ENCODE results near the gene CDK10. TPM values are rescaled to one million over a fixed set of nuclear protein-coding genes. Genes with fewer than 3 reads are reported as not detected.
A peak's percentile ranks its signal among the peaks of the same experiment; 100 is the strongest.
"Not testable (repeated sequence)": the region's sequence is repeated elsewhere in the genome, so short reads cannot be mapped to it uniquely, and the experiment has no call there.

Gene CDK10
- total and polyA plus RNA-seq, 8 donors: 33.7 to 253 (median 59.4) TPM

DNA sequence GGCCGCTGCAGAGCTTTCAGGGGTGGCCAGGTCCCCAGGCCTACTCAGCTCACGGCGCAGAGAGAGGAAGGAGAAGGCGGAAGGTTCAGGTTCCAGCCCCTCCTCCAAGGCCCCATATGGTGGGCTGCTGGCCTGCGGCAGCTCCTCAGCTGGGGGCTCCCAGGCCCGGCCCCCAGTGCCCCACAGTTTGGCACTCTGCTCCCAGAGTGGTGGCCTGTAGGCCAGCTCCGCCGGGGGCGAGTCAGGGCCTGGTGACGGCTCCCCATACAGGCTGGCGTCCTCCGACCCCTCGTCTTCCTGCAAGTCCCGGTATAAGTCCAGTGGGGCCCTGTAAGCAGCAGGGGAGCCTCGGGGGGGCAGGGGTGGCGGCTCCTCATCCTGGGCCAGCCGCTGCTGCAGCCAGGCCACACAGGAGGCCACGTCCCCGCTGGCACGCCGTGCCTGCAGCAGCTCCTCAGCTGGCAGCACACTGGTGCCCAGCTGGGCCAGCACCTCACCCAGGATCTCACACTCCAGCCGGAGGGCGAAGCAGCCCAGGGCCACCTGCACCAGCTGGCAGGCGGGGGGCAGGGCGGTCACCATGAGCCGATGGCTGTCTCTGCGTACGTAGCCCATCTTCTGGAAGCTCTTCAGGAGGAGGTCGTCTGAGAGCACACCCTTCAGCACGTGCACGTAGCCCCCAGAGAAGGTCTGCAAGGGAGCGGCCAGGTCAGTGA lies 11.3 kb downstream of the CDK10 start:
- WGBS, 2 donors: 89 to 90% methylated on average over 31 to 32 of the region's 32 CpGs
- H3K36me3 ChIP-seq: peaks cover 0 to 18% (median 18%) of the 10 kb centered on the region in 3 donors
- TF ChIP-seq, protein P1, sequence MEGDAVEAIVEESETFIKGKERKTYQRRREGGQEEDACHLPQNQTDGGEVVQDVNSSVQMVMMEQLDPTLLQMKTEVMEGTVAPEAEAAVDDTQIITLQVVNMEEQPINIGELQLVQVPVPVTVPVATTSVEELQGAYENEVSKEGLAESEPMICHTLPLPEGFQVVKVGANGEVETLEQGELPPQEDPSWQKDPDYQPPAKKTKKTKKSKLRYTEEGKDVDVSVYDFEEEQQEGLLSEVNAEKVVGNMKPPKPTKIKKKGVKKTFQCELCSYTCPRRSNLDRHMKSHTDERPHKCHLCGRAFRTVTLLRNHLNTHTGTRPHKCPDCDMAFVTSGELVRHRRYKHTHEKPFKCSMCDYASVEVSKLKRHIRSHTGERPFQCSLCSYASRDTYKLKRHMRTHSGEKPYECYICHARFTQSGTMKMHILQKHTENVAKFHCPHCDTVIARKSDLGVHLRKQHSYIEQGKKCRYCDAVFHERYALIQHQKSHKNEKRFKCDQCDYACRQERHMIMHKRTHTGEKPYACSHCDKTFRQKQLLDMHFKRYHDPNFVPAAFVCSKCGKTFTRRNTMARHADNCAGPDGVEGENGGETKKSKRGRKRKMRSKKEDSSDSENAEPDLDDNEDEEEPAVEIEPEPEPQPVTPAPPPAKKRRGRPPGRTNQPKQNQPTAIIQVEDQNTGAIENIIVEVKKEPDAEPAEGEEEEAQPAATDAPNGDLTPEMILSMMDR (IDR thresholded peaks at IDR 0.05): no peak
- ATAC-seq: no peak
- peaks cover 0 to 9% (median 7%) of the 10 kb centered on the region in 3 donors for H3K4me1 ChIP-seq
- no peak overlapping the region for H3K4me3 ChIP-seq
- H3K27me3 ChIP-seq: no peaks in the 10 kb centered on the region
- DNase-seq: peak in 2 of 6 donors; percentile 55 to 84
- H3K9me3 ChIP-seq: no peaks in the 10 kb centered on the region
- FAIRE-seq: no peak
- no peak overlapping the region for H3K27ac ChIP-seq
- intact Hi-C loops (cut with DNase I): no loop called here

DNA sequence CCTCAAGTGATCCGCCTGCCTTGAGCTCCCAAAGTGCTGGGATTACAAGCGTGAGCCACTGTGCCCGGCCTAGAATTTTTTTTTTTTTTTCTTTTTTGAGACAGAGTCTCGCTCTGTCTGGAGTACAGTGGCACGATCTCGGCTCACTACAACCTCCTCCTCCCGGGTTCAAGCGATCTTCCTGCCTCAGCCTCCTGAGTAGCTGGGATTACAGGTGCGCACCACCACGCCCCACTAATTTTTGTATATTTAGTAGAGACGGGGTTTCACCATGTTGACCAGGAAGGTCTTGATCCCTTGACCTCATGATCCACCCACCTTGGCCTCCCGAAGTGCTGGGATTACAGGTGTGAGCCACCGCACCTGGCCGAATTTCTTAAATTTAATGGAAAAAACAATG lies 12.2 kb downstream of the CDK10 start:
- H3K9me3 ChIP-seq; H3K4me1 ChIP-seq; ATAC-seq; H3K4me3 ChIP-seq; H3K27me3 ChIP-seq; H3K36me3 ChIP-seq; FAIRE-seq; H3K27ac ChIP-seq; intact Hi-C loops (cut with DNase I): not testable (repeated sequence)
- WGBS, 2 donors: 96 to 97% methylated on average over 14 of the region's 14 CpGs
- peak in 1 of 6 donors; percentile 9 for DNase-seq

DNA sequence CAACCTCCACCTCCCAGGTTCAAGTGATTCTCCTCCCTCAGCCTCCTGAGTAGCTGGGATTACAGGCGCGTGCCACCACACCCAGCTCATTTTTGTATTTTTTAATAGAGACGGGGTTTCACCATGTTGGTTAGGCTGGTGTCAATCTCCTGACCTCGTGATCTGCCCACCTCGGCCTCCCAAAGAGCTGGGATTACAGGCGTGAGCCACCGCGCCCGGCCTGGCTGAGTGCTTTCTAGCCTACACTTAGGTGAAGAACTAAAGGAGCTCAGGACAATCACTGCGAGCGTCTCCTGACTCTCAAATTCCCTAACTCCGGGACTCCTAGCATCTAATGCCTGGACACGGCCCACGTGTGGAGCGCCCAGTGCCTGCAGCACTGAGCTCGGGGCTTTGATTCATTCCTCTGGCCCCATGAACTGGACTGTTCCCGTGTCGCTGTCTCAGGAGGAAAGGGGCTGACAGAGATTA lies 13.2 kb downstream of the CDK10 start:
- FAIRE-seq; H3K4me3 ChIP-seq; ATAC-seq; intact Hi-C loops (cut with DNase I); H3K4me1 ChIP-seq; H3K36me3 ChIP-seq; H3K9me3 ChIP-seq; DNase-seq; H3K27me3 ChIP-seq: not testable (repeated sequence)
- peak overlapping the region; percentile 67 to 97 (median 92) for H3K27ac ChIP-seq
- 52 to 56% methylated on average over 18 of the region's 18 CpGs for WGBS, 2 donors

DNA sequence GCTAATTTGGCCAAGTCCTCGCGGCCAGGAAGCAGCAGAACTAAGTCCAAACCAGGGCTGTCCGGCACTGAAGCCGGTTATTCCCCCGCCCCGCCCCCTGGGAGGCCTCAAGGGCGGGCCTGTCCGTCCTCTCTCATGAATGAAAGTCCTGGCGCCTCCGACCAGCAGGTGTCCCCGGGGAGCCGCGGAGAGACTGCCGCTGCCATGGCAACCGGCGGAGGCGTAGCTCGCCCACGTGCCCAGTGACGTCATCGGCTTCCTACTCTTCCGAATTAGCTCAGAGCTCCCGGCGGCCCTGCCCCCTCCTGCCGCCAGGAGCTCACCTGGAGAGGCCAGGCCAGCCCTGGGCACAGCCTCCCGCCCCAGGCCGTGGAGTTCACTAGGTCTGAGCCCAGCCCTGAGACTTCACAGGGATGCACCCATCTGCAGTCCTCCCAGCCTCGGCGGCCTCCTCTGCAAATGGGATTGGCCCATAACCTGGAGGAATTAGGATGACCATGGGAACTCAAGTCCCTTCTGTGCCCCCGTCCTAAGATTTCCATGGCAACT lies 13.7 kb downstream of the CDK10 start:
- WGBS, 2 donors: 0% methylated on average over 28 to 30 of the region's 30 CpGs
- FAIRE-seq: peak; percentile 26
- intact Hi-C loops (cut with DNase I): no loop called here

DNA sequence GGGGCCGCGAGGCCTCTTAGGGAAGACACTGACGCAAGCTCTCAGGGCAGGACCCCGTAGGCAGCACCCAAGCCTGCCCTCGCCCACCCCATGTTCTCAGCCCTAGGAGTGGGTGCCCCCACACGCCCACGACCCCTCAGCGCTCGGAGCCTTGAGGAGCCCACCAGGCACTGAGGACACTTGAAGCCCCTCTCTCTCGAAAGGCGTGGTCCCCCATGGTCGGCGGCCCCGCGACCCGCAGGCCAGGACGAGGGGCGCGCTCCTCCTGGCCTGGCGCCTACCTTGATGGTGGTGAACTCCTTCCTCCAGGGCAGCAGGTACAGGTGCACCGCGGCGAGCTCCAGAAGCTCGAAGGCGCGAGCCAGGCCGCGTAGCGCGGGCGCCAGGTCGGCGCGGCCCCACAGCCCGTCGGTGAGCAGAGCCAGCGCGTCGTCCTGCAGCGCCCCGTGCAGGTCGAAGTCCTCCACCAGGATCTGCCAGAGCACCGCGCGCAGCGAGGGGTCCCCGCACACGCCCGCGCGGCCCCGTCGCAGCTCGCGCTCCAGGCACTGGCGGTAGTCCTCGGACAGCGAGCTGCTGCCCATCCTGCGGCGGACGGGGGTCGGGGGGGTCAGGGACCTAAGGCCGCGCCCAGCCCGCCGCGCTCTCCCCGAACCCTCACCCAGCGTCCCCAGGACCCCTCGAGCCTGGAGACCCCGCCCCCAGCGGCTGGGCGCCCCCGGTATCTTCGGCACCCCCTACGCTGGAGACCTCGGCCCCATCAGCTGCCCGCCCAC lies 14.3 kb downstream of the CDK10 start:
- intact Hi-C loops (cut with DNase I): no loop called here
- 1% methylated on average over 59 to 78 of the region's 78 CpGs for WGBS, 2 donors
- H3K27me3 ChIP-seq: no peaks in the 10 kb centered on the region
- ATAC-seq: peak; percentile 46 to 71 (median 56)
- peak; percentile 66 to 91 (median 79) for DNase-seq
- TF ChIP-seq, protein P1 (IDR thresholded peaks at IDR 0.05): no peak
- no peak for FAIRE-seq
- peaks cover 0 to 9% (median 7%) of the 10 kb centered on the region in 3 donors for H3K4me1 ChIP-seq
- no peaks in the 10 kb centered on the region for H3K9me3 ChIP-seq
- H3K4me3 ChIP-seq: peak overlapping the region; percentile 56 to 76 (median 70)
- no peaks in the 10 kb centered on the region for H3K36me3 ChIP-seq
- peak overlapping the region; percentile 88 to 97 (median 94) for H3K27ac ChIP-seq

More for the DNA sequence above, 13.7 kb downstream of the CDK10 start:
- TF ChIP-seq, protein P1 (IDR thresholded peaks at IDR 0.05): peak; percentile 76 to 87 (median 80)
- H3K36me3 ChIP-seq: no peaks in the 10 kb centered on the region
- H3K4me3 ChIP-seq: peak overlapping the region; percentile 56 to 76 (median 70)
- peaks cover 0 to 9% (median 7%) of the 10 kb centered on the region in 3 donors for H3K4me1 ChIP-seq
- DNase-seq: peak; percentile 99 to 100 (median 100)
- peak overlapping the region; percentile 88 to 97 (median 94) for H3K27ac ChIP-seq
- H3K9me3 ChIP-seq: no peaks in the 10 kb centered on the region
- no peaks in the 10 kb centered on the region for H3K27me3 ChIP-seq
- peak; percentile 68 to 81 (median 70) for ATAC-seq
